ENCODE measurements around the gene VWDE.

The VWDE gene

GRCh38 chr7:12322903-12323300, 80.8 kb downstream of the VWDE start:
- TF ChIP-seq CTCF (IDR thresholded peaks at IDR 0.05) = no peak
- intact Hi-C loops (cut with DNase I; ENCODE audit: low total_unique reads) = loop anchor here (5.0 to 10.0 kb wide), 2 partner anchors 256 to 898 kb away; no protein-coding TSS in a partner anchor
- no peak for DNase-seq
- no peak overlapping the region for H3K4me3 ChIP-seq
- H3K4me1 ChIP-seq = no peaks in the 10 kb centered on the region
- H3K27ac ChIP-seq = no peak overlapping the region
- H3K9me3 ChIP-seq = no peaks in the 10 kb centered on the region
- no peaks in the 10 kb centered on the region for H3K36me3 ChIP-seq
- no peaks in the 10 kb centered on the region for H3K27me3 ChIP-seq

GRCh38 chr7:12322284-12322902, 81.3 kb downstream of the VWDE start:
- Histone ChIP-seq H3K27ac (no peak overlapping the region), H3K9me3 (no peaks in the 10 kb centered on the region), H3K4me3 (no peak overlapping the region), H3K27me3 (no peaks in the 10 kb centered on the region), H3K36me3 (no peaks in the 10 kb centered on the region), H3K4me1 (no peaks in the 10 kb centered on the region)
- no peak for DNase-seq
- intact Hi-C loops (cut with DNase I; ENCODE audit: low total_unique reads) = loop anchor here (5.0 to 10.0 kb wide), 2 partner anchors 255 to 898 kb away; no protein-coding TSS in a partner anchor
- TF ChIP-seq CTCF (IDR thresholded peaks at IDR 0.05) = peak; percentile 39 to 52

- DNase-seq = no peak
- no peak overlapping the region for H3K4me3 ChIP-seq
- intact Hi-C loops (cut with DNase I; ENCODE audit: low total_unique reads) = loop anchor here (5.0 to 10.0 kb wide), 2 partner anchors 254 to 896 kb away; no protein-coding TSS in a partner anchor
- no peak overlapping the region for H3K27ac ChIP-seq
- no peaks in the 10 kb centered on the region for H3K36me3 ChIP-seq
- H3K9me3 ChIP-seq = no peaks in the 10 kb centered on the region
- H3K4me1 ChIP-seq = no peaks in the 10 kb centered on the region
- H3K27me3 ChIP-seq = no peaks in the 10 kb centered on the region
- no peak for TF ChIP-seq CTCF (IDR thresholded peaks at IDR 0.05)
Observed at GRCh38 chr7:12320987-12321647, 82.5 kb downstream of the VWDE start.

- H3K27ac ChIP-seq = no peak overlapping the region
- no peak for TF ChIP-seq CTCF (IDR thresholded peaks at IDR 0.05)
- intact Hi-C loops (cut with DNase I; ENCODE audit: low total_unique reads) = loop anchor here (5.0 to 10.0 kb wide), 2 partner anchors 253 to 896 kb away; no protein-coding TSS in a partner anchor
- no peaks in the 10 kb centered on the region for H3K36me3 ChIP-seq
- no peaks in the 10 kb centered on the region for H3K9me3 ChIP-seq
- no peak for DNase-seq
- H3K4me1 ChIP-seq = no peaks in the 10 kb centered on the region
- H3K4me3 ChIP-seq = no peak overlapping the region
- no peaks in the 10 kb centered on the region for H3K27me3 ChIP-seq
Observed at GRCh38 chr7:12320241-12320986, 83.3 kb downstream of the VWDE start.

- no peak overlapping the region for H3K4me3 ChIP-seq
- no peaks in the 10 kb centered on the region for H3K27me3 ChIP-seq
- H3K9me3 ChIP-seq = no peaks in the 10 kb centered on the region
- no peak for DNase-seq
- no peaks in the 10 kb centered on the region for H3K36me3 ChIP-seq
- H3K27ac ChIP-seq = no peak overlapping the region
- no peak for TF ChIP-seq CTCF (IDR thresholded peaks at IDR 0.05)
- no peaks in the 10 kb centered on the region for H3K4me1 ChIP-seq
- intact Hi-C loops (cut with DNase I; ENCODE audit: low total_unique reads) = no loop called here
Observed at GRCh38 chr7:12317675-12318074, 86.0 kb downstream of the VWDE start.

Data from tibial artery (tissue), 4 donors.